Subcutaneous abdominal adipose tissue (tissue), 5 donors: ENCODE data around the gene TWIST2.

Source experiments
- H3K27ac ChIP-seq: one replicate; pipeline ENCODE4 v1.7.0; 2013; ENCODE audit warnings: low read depth, mild to moderate bottlenecking, inconsistent platforms, low read length, moderate library complexity
- H3K27me3 ChIP-seq, 5 donors: one replicate each; pipeline ENCODE4 v1.7.0; 2013; ENCODE audit warnings: low read length in 5 of 5, inconsistent platforms in 1 of 5; ENCODE audit not compliant: control insufficient read depth in 5 of 5, insufficient read depth in 4 of 5
- H3K36me3 ChIP-seq, 5 donors: one replicate each; pipeline ENCODE4 v1.7.0; 2013; ENCODE audit warnings: low read length in 5 of 5; ENCODE audit not compliant: control insufficient read depth in 5 of 5, insufficient read depth in 5 of 5
- H3K4me1 ChIP-seq, 5 donors: one replicate each; pipeline ENCODE4 v1.7.0; 2013; ENCODE audit warnings: low read length in 5 of 5, mild to moderate bottlenecking in 3 of 5, moderate library complexity in 1 of 5; ENCODE audit not compliant: control insufficient read depth in 5 of 5, insufficient read depth in 5 of 5
- H3K4me3 ChIP-seq, 5 donors: one replicate each; pipeline ENCODE4 v1.7.0; 2013; ENCODE audit warnings: low read length in 5 of 5, low read depth in 1 of 5
- H3K9ac ChIP-seq, 5 donors: one replicate each; pipeline ENCODE4 v1.7.0; 2013; ENCODE audit warnings: low read length in 5 of 5, mild to moderate bottlenecking in 4 of 5, moderate library complexity in 3 of 5
- H3K9me3 ChIP-seq, 5 donors: one replicate each; pipeline ENCODE4 v1.7.0; 2013; ENCODE audit warnings: low read length in 5 of 5; ENCODE audit not compliant: control insufficient read depth in 5 of 5
- donor health status: healthy.
- donor health status: healthy.
- donor health status: healthy.
- donor health status: healthy.
- donor health status: healthy.

TWIST2 gene

DNA sequence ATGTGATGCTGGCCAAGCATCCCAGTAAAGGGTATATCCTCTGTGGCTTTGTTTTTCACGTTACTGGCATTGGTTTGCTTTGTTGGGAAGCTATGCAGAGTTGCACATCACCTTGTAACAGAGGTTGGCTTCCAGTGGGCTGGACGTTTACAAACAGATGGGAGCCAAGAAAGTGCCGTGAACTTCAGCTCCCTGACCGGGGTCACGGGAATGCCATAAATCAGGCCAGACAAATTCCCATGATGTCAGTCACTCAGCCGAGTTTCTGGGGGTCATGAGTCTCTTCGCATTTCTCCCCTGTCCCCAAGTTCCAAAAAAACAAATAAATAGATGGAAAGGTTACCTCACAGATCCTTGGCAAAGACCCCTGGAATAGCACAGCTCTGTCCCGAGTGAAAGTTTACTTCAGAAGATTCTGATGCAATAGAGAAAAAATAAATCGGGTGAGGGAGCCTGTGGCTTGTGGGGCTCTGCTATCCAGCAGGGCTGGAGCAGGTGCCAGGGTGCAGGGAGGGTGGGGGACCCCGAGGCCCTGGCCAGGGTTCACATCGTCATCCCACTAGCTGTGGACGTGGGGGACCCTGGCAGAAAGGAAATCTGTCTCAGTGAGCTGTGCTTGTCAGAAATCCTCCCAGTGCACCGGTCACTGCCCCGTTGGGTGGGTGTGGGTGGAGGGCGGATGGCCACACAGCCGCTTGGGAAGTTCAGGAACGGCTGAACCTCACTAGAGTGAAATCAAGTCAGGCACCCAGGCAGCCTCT is 27.8 kb downstream of the TWIST2 start:
- peaks cover 19 to 75% (median 71%) of the 10 kb centered on the region in 5 donors for H3K4me1 ChIP-seq
- H3K27ac ChIP-seq = peak overlapping the region; percentile 84
- peaks cover 0 to 2% (median 0%) of the 10 kb centered on the region in 5 donors for H3K27me3 ChIP-seq
- H3K36me3 ChIP-seq = peaks cover 0 to 20% (median 3%) of the 10 kb centered on the region in 5 donors
- H3K9ac ChIP-seq = peak overlapping the region in 3 of 5 donors; percentile 0 to 16 (median 3)
- no peaks in the 10 kb centered on the region for H3K9me3 ChIP-seq
- no peak overlapping the region for H3K4me3 ChIP-seq

DNA sequence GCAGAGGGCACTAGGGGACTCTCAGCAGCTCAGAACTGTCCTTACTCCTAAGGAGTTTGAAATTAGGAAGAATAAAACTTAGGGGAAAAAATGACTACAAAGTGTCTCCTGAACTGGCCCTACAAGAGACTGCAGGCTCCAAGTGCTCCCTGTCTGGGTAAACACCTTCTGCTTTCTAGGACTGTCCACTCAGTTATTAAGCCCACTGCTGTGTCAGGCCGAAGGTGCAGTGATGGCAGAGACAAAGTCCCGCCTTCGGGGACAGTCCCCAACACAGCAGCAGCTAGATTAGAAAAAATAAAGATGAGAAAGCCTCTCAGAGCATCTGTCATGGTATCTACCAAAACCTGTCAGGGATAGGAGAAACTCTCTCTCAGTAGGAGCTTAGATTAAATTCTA is 28.3 kb downstream of the TWIST2 start:
- H3K4me1 ChIP-seq = peaks cover 19 to 75% (median 71%) of the 10 kb centered on the region in 5 donors
- peak overlapping the region in 1 of 5 donors; percentile 3 for H3K9ac ChIP-seq
- H3K9me3 ChIP-seq = no peaks in the 10 kb centered on the region
- H3K36me3 ChIP-seq = peaks cover 0 to 20% (median 3%) of the 10 kb centered on the region in 5 donors
- peaks cover 0 to 2% (median 0%) of the 10 kb centered on the region in 5 donors for H3K27me3 ChIP-seq
- H3K4me3 ChIP-seq = no peak overlapping the region
- peak overlapping the region; percentile 84 for H3K27ac ChIP-seq

- H3K4me3 ChIP-seq = no peak overlapping the region
- H3K27ac ChIP-seq = peak overlapping the region; percentile 74
- H3K4me1 ChIP-seq = peaks cover 19 to 79% (median 72%) of the 10 kb centered on the region in 5 donors
- H3K36me3 ChIP-seq = peaks cover 0 to 14% (median 2%) of the 10 kb centered on the region in 5 donors
- H3K9ac ChIP-seq = peak overlapping the region in 1 of 5 donors; percentile 6
- no peaks in the 10 kb centered on the region for H3K9me3 ChIP-seq
- peaks cover 0 to 2% (median 0%) of the 10 kb centered on the region in 5 donors for H3K27me3 ChIP-seq
Observed at GRCh38 chr2:238878051-238878735, 30.3 kb downstream of the TWIST2 start.

DNA sequence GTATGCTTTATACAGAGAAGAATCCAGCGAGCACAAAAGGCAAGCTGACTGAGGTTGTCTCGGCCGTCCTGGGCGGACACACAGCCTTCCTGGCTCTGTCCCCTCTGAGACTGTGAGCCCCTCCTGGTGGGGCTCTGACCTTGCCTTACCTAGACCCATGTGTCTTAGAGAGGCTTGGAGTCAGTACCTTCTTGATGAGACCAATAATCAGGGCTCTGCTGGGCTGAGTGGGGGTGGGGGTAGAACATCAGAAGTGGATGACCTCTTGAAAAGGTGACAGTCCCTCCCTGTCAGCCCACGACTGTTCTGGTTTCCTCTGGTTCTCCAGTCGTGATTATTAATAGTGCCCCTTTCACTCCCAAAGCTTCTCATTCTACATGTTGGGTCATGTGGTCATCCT is 31.2 kb downstream of the TWIST2 start:
- Histone ChIP-seq H3K4me1 (peaks cover 17 to 79% (median 72%) of the 10 kb centered on the region in 5 donors), H3K27ac (peak overlapping the region; percentile 74), H3K27me3 (peaks cover 0 to 2% (median 0%) of the 10 kb centered on the region in 5 donors), H3K4me3 (no peak overlapping the region), H3K9me3 (no peaks in the 10 kb centered on the region), H3K36me3 (peaks cover 0 to 9% (median 0%) of the 10 kb centered on the region in 5 donors), H3K9ac (peak overlapping the region in 2 of 5 donors; percentile 6 to 14)

GRCh38 chr2:238879621-238880377 is 31.9 kb downstream of the TWIST2 start:
- Histone ChIP-seq H3K9ac (peak overlapping the region in 2 of 5 donors; percentile 20 to 48), H3K4me3 (peak overlapping the region in 1 of 5 donors; percentile 19), H3K27ac (peak overlapping the region; percentile 74), H3K36me3 (peaks cover 0 to 9% (median 0%) of the 10 kb centered on the region in 5 donors), H3K4me1 (peaks cover 17 to 80% (median 73%) of the 10 kb centered on the region in 5 donors), H3K27me3 (peaks cover 0 to 2% (median 0%) of the 10 kb centered on the region in 5 donors), H3K9me3 (no peaks in the 10 kb centered on the region)

GRCh38 chr2:238881353-238882081 is 33.6 kb downstream of the TWIST2 start:
- Histone ChIP-seq H3K9ac (peak overlapping the region in 1 of 5 donors; percentile 23), H3K36me3 (peaks cover 0 to 9% (median 2%) of the 10 kb centered on the region in 5 donors), H3K27ac (peak overlapping the region; percentile 79), H3K4me1 (peaks cover 11 to 80% (median 66%) of the 10 kb centered on the region in 5 donors), H3K4me3 (no peak overlapping the region), H3K9me3 (no peaks in the 10 kb centered on the region), H3K27me3 (peaks cover 0 to 2% (median 0%) of the 10 kb centered on the region in 5 donors)

GRCh38 chr2:238882082-238882755 is 34.3 kb downstream of the TWIST2 start:
- H3K4me3 ChIP-seq = no peak overlapping the region
- H3K27ac ChIP-seq = peak overlapping the region; percentile 79
- H3K27me3 ChIP-seq = peaks cover 0 to 2% (median 0%) of the 10 kb centered on the region in 5 donors

GRCh38 chr2:238883421-238883901 is 35.6 kb downstream of the TWIST2 start:
- Histone ChIP-seq H3K9me3 (no peaks in the 10 kb centered on the region), H3K4me3 (peak overlapping the region in 1 of 5 donors; percentile 11), H3K27ac (peak overlapping the region; percentile 79)

More at GRCh38 chr2:238882082-238882755, 34.3 kb downstream of the TWIST2 start:
- Histone ChIP-seq H3K36me3 (peaks cover 0 to 13% (median 8%) of the 10 kb centered on the region in 5 donors), H3K9ac (peak overlapping the region in 1 of 5 donors; percentile 23), H3K9me3 (no peaks in the 10 kb centered on the region), H3K4me1 (peaks cover 10 to 78% (median 60%) of the 10 kb centered on the region in 5 donors)

More at GRCh38 chr2:238883421-238883901, 35.6 kb downstream of the TWIST2 start:
- Histone ChIP-seq H3K36me3 (peaks cover 0 to 15% (median 10%) of the 10 kb centered on the region in 5 donors), H3K4me1 (peaks cover 10 to 70% (median 57%) of the 10 kb centered on the region in 5 donors), H3K9ac (peak overlapping the region in 1 of 5 donors; percentile 49), H3K27me3 (peaks cover 0 to 2% (median 0%) of the 10 kb centered on the region in 5 donors)
